ENCODE results near the gene DUSP14. TPM values are rescaled to one million over a fixed set of nuclear protein-coding genes. Genes with fewer than 3 reads are reported as not detected.
"Not testable (repeated sequence)": the region's sequence is repeated elsewhere in the genome, so short reads cannot be mapped to it uniquely, and the experiment has no call there.

Gene DUSP14
- total RNA-seq = 14.9 TPM
- 12.5 TPM for polyA plus RNA-seq

DNA sequence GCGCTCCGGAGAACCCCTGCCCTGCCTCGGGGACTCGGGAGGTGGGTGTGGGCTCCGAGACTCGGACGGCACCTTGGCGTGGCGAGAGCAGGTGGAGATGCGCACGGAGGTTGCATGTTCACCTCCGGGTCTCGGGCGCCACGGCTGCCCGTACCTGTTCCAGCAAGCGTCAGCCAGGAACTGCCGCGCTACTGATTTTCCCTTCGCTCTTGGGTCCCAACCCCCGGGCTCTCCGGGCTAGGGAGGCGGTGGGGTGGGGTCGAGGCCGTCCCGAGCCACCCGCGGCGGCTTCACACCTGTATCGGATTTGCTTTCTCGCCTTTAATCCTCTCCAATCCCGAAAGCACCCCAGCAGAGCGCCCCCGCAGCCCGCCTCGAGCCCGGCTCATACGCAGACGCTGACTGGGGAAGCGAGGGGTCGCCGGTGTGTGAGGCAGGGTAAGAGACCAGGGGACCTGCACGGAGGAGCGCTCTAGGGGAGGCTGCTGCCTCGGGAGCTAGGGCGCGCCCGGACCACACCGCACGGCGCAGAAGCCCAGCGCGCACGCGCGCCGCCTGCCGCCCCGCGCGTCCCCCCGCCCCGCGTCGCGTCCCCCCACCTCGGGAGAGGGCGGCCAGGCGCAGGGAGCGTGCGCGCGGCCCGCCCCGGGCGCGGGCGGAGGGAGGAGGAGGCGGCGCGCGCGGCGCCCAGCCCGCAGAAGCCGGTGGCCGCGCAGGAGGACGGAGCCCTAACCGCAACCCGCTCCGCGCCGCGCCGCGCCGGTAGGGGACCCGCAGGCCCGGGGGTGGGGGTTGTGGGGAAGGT is at the start of gene DUSP14:
TSS of gene DUSP14 (plus strand) at position 695 of the 805 bp plus-strand sequence. CDS start 22,382 bp downstream, outside the sequence.
- Histone ChIP-seq H3K4me1 (ENCODE audit: insufficient read depth) (no peaks in the 10 kb centered on the region), H3K27ac (ENCODE audit: low read depth) (peak within 1 kb of the TSS; percentile 64), H3K4me3 (ENCODE audit: low read depth, low read length) (peak within 1 kb of the TSS; percentile 61), H3K36me3 (ENCODE audit: insufficient read depth) (no peaks in the 10 kb centered on the region)
- DNase-seq (ENCODE audit: extremely low spot score) = no peak
- WGBS = under 1% methylated on average over 99 of the region's 100 CpGs

DNA sequence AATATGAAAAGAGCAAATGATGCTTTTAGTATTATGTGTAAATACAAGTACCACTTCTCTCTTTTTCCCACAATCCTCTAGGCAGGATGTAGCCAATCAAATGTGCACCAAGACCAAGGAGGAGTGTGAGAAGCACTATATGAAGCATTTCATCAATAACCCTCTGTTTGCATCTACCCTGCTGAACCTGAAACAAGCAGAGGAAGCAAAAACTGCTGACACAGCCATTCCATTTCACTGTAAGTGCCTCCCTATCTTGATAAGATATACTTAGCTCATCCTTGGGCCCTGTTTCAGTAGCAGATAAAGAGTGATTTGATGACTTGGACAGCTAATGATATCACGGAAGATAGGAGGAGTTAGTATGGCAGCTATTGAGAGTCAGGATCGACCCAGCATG is 49.3 kb upstream of the DUSP14 start:
- peaks cover 4% of the 10 kb centered on the region for H3K36me3 ChIP-seq (ENCODE audit: insufficient read depth)
- 91% methylated on average over 2 of the region's 2 CpGs for WGBS
- no peaks in the 10 kb centered on the region for H3K4me1 ChIP-seq (ENCODE audit: insufficient read depth)
- no peak overlapping the region for H3K27ac ChIP-seq (ENCODE audit: low read depth)
- DNase-seq (ENCODE audit: extremely low spot score) = no peak
- H3K4me3 ChIP-seq (ENCODE audit: low read depth, low read length) = no peak overlapping the region

- DNase-seq (ENCODE audit: extremely low spot score); H3K4me1 ChIP-seq (ENCODE audit: insufficient read depth); H3K27ac ChIP-seq (ENCODE audit: low read depth); H3K4me3 ChIP-seq (ENCODE audit: low read depth, low read length); H3K36me3 ChIP-seq (ENCODE audit: insufficient read depth): not testable (repeated sequence)
- 92% methylated on average over 12 of the region's 12 CpGs for WGBS
Measured at GRCh38 chr17:37441369-37442014, 48.2 kb upstream of the DUSP14 start.

DNA sequence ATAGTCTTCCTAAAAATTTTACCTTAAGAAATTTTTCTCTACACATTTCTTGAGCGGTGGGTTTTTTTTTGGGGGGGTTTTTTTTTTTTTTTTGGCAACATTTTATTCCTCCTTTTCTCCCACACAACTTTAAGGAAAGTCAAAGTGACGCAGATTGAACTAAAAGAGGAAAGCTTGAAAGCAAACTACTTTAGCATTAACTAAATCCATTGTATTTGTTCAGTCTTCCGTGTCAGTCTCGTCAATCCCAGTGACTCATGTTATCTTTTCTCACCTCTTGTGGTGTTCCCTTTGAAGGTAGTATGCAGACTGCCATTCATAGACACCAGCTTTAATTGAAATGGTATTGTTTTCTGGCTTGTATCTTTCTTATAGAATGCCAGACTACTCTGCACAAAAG is 43.7 kb upstream of the DUSP14 start:
- Histone ChIP-seq H3K4me3 (ENCODE audit: low read depth, low read length) (no peak overlapping the region), H3K27ac (ENCODE audit: low read depth) (no peak overlapping the region), H3K4me1 (ENCODE audit: insufficient read depth) (no peaks in the 10 kb centered on the region), H3K36me3 (ENCODE audit: insufficient read depth) (peaks cover 3% of the 10 kb centered on the region)
- 92% methylated on average over 4 of the region's 4 CpGs for WGBS
- DNase-seq (ENCODE audit: extremely low spot score) = no peak

- peaks cover under 1% of the 10 kb centered on the region for H3K36me3 ChIP-seq (ENCODE audit: insufficient read depth)
Measured at GRCh38 chr17:37447641-37448040, 42.0 kb upstream of the DUSP14 start.

DNA sequence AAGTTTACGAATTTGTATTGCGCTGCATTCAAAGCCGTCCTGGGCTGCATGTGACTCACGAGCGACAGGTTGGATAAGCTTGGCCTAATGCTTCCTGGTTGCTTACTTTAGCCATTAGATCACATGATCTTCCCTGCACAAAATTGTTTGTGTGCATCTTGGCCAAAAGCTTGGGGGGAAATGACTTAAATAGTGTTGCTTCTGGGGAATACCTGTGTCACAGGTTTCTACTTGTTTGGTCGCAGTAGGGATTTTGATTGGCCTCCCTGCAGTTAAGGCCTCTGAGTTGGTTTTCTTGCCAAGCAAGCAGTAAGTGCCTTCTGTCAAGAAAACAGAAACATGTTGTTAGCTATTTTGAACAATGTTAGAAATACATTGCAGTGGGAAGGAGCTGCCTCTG is 39.6 kb upstream of the DUSP14 start:
- Histone ChIP-seq H3K4me3 (ENCODE audit: low read depth, low read length) (no peak overlapping the region), H3K27ac (ENCODE audit: low read depth) (no peak overlapping the region), H3K36me3 (ENCODE audit: insufficient read depth) (no peaks in the 10 kb centered on the region), H3K4me1 (ENCODE audit: insufficient read depth) (no peaks in the 10 kb centered on the region)
- peak; percentile 28 for DNase-seq (ENCODE audit: extremely low spot score)
- WGBS = 78% methylated on average over 6 of the region's 6 CpGs

More at GRCh38 chr17:37447641-37448040, 42.0 kb upstream of the DUSP14 start:
- Histone ChIP-seq H3K4me1 (ENCODE audit: insufficient read depth) (no peaks in the 10 kb centered on the region), H3K4me3 (ENCODE audit: low read depth, low read length) (no peak overlapping the region), H3K27ac (ENCODE audit: low read depth) (no peak overlapping the region)
- 92% methylated on average over 1 of the region's 1 CpG for WGBS
- DNase-seq (ENCODE audit: extremely low spot score) = no peak

DNA sequence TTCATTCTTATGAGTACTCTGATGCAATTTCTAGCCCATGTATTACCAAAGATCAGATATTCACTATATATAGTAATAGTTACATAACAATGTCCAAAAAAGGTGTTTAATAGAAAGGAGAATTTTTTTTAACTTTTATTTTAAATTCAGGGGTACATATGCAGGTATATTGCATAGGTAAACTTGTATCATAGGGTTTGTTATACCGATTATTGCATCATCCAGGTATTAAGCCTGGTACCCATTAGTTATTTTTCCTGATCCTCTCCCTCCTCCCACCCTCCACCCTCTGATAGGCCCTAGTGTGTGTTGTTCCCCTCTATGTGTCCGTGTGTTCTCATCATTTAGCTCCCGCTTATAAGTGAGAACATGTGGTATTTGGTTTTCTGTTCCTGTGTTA is 31.9 kb upstream of the DUSP14 start:
- not testable (repeated sequence) for H3K27ac ChIP-seq (ENCODE audit: low read depth); H3K4me3 ChIP-seq (ENCODE audit: low read depth, low read length); H3K36me3 ChIP-seq (ENCODE audit: insufficient read depth); DNase-seq (ENCODE audit: extremely low spot score); H3K4me1 ChIP-seq (ENCODE audit: insufficient read depth)
- 57% methylated on average over 3 of the region's 3 CpGs for WGBS

- no peak for DNase-seq (ENCODE audit: extremely low spot score)
- H3K4me1 ChIP-seq (ENCODE audit: insufficient read depth) = no peaks in the 10 kb centered on the region
- no peak overlapping the region for H3K4me3 ChIP-seq (ENCODE audit: low read depth, low read length)
- no peaks in the 10 kb centered on the region for H3K36me3 ChIP-seq (ENCODE audit: insufficient read depth)
- no peak overlapping the region for H3K27ac ChIP-seq (ENCODE audit: low read depth)
- 95% methylated on average over 3 of the region's 3 CpGs for WGBS
Measured at GRCh38 chr17:37458805-37459204, 30.9 kb upstream of the DUSP14 start.

DNA sequence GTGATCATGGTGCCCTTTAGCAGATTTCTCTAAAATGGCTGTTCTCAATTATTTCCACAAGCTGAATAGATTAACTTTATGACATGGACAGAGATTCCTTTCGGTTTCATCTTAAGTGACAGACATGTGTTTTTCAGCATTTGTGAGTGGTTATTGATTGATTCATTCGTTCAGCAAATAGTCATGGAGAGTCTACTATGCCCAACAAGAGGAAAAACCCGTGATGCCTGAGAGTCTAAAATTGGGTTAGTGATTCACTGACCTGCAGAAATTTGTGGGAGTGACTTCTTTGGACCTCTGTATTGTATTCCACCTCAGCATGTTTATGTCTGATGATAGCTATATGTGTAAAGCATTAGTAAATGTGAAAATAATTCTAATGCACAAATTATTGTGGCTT is 28.0 kb upstream of the DUSP14 start:
- Histone ChIP-seq H3K4me1 (ENCODE audit: insufficient read depth) (no peaks in the 10 kb centered on the region), H3K36me3 (ENCODE audit: insufficient read depth) (peaks cover 2% of the 10 kb centered on the region), H3K27ac (ENCODE audit: low read depth) (no peak overlapping the region), H3K4me3 (ENCODE audit: low read depth, low read length) (no peak overlapping the region)
- WGBS = 91% methylated on average over 3 of the region's 3 CpGs
- DNase-seq (ENCODE audit: extremely low spot score) = no peak

- DNase-seq (ENCODE audit: extremely low spot score) = no peak
- Histone ChIP-seq H3K4me1 (ENCODE audit: insufficient read depth) (no peaks in the 10 kb centered on the region), H3K4me3 (ENCODE audit: low read depth, low read length) (no peak overlapping the region), H3K36me3 (ENCODE audit: insufficient read depth) (peaks cover 2% of the 10 kb centered on the region), H3K27ac (ENCODE audit: low read depth) (no peak overlapping the region)
- WGBS = 97% methylated on average over 5 of the region's 5 CpGs
Measured at GRCh38 chr17:37462492-37462891, 27.2 kb upstream of the DUSP14 start.

- H3K4me3 ChIP-seq (ENCODE audit: low read depth, low read length) = no peak overlapping the region
- H3K4me1 ChIP-seq (ENCODE audit: insufficient read depth) = no peaks in the 10 kb centered on the region
- DNase-seq (ENCODE audit: extremely low spot score) = no peak
- H3K27ac ChIP-seq (ENCODE audit: low read depth) = no peak overlapping the region
- 94% methylated on average over 3 of the region's 3 CpGs for WGBS
- peaks cover 2% of the 10 kb centered on the region for H3K36me3 ChIP-seq (ENCODE audit: insufficient read depth)
Measured at GRCh38 chr17:37463039-37463438, 26.7 kb upstream of the DUSP14 start.

- Histone ChIP-seq H3K27ac (ENCODE audit: low read depth) (no peak overlapping the region), H3K36me3 (ENCODE audit: insufficient read depth) (peaks cover 2% of the 10 kb centered on the region), H3K4me3 (ENCODE audit: low read depth, low read length) (no peak overlapping the region), H3K4me1 (ENCODE audit: insufficient read depth) (no peaks in the 10 kb centered on the region)
- WGBS = 94% methylated on average over 7 of the region's 7 CpGs
- no peak for DNase-seq (ENCODE audit: extremely low spot score)
Measured at GRCh38 chr17:37465069-37465616, 24.5 kb upstream of the DUSP14 start.

- peaks cover 7% of the 10 kb centered on the region for H3K36me3 ChIP-seq (ENCODE audit: insufficient read depth)
- no peaks in the 10 kb centered on the region for H3K4me1 ChIP-seq (ENCODE audit: insufficient read depth)
- no peak for DNase-seq (ENCODE audit: extremely low spot score)
- no peak overlapping the region for H3K27ac ChIP-seq (ENCODE audit: low read depth)
- H3K4me3 ChIP-seq (ENCODE audit: low read depth, low read length) = no peak overlapping the region
- WGBS = 97% methylated on average over 1 of the region's 1 CpG
Measured at GRCh38 chr17:37466471-37466870, 23.2 kb upstream of the DUSP14 start.

- Histone ChIP-seq H3K27ac (ENCODE audit: low read depth) (no peak overlapping the region), H3K4me1 (ENCODE audit: insufficient read depth) (no peaks in the 10 kb centered on the region), H3K36me3 (ENCODE audit: insufficient read depth) (peaks cover 8% of the 10 kb centered on the region), H3K4me3 (ENCODE audit: low read depth, low read length) (no peak overlapping the region)
- 92% methylated on average over 7 of the region's 7 CpGs for WGBS
- no peak for DNase-seq (ENCODE audit: extremely low spot score)
Measured at GRCh38 chr17:37470181-37470580, 19.5 kb upstream of the DUSP14 start.
